Measurements from ENCODE around the gene RPL21.

Gene RPL21

DNA sequence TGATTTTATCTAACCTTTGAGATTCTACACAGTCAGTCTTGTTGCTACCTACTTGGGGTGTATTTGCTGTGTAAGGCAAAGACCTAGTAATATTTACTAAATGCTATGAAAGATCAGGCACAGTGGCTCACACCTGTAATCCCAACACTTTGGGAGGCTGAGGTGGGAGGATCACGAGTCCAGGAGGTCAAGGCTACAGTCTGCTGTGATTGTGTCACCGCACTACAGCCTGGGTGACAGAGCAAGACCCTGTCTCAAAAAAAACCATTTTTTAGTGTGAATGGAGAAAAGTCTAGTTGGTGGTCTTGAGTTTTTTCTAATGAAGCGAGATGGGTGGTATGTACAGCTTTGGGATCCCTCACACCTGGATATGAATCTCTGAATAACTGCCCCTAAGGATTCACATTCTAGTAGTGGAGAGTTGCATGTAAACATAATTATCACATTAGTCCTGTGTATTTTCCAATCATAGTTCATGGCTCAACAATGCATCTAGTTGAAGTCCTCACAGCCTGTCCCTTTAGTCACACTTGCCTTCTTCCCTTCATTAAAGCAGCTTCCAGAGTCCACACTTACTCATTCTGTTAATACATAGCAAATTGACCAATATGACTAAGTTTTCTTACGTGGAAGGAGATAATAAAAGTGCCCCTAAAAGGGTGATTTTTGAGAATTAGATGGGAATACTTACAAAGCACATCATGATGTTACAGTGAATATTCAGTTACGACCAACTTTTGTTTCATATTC, 7.5 kb downstream of the RPL21 start:
- DNase-seq (ENCODE audit: low spot score) = no peak

DNA sequence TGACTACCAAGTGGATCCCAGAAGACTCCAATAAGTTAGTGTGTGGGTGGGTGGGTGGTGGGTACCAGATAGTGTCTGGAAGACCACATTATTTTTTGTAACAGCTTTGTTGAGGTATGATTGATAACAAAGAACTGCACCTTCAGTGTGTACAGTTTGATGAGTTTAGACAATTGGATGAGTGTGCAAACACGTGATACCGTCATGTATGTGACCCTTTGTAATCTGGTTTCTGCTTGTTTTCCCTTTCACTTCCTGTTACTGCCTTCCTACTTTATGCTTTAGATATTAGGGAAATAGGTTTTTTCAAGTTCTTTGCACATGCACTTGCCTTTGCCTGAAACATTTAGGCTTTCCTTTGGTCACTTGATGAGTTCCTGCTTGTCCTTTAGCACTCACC, 8.5 kb downstream of the RPL21 start:
- DNase-seq (ENCODE audit: low spot score) = no peak

DNA sequence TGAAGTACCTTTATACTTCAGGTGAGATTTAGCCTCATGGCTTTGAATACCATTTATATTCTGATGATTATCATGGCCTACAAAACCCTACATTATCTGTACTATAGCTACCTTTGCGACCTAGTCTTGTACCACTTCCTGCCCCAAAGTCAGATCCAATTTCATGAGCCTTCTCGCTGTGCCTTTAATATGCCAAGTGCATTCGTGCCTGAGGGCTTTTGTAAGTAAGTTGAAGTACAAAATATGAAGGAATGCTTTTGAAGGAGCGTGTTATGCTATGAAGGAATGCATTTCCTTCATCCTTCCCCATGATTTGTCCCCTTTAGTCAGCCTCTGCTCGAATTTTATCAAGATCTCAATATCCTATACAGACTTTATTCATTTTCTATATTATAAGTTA, 10.0 kb downstream of the RPL21 start:
- no peak for DNase-seq (ENCODE audit: low spot score)

DNA sequence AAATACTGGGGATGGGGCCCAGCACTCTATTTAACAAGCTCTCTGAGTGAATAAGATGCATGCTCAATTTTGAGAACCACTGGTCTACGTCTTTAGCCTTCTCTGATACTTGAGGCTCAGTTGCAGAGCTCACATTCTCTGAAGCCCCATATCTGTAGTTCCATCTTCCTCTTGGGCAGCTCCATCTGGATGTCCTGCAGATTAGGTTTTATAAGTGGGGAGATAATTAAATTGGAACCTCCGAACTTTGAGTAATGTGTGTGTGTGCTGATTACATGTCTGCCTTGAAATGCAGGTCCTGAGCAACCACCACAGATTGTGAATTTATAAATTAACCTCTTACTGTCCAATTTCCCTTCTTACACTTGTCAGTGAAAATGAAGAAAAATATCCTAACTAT, 12.1 kb downstream of the RPL21 start:
- DNase-seq (ENCODE audit: low spot score) = no peak

DNA sequence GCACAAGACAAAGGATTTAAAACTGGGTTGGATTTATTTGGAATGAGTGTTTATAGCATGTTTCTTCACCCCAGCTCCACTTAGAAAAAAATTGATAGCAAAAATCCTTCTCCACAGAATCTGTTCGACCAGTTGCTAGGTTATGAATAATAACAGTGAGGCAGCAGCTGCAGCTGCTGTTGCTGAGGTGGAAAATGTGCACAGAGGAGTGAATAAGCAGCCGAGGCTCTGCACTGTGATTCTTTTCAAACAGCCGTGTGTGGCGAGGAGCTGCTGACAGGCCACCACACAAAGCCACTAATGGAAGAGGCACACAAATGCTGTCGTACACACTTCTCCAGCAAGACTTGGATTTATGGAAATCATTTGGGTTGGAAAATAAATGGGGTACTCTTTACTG, 12.8 kb downstream of the RPL21 start:
- DNase-seq (ENCODE audit: low spot score) = no peak

DNA sequence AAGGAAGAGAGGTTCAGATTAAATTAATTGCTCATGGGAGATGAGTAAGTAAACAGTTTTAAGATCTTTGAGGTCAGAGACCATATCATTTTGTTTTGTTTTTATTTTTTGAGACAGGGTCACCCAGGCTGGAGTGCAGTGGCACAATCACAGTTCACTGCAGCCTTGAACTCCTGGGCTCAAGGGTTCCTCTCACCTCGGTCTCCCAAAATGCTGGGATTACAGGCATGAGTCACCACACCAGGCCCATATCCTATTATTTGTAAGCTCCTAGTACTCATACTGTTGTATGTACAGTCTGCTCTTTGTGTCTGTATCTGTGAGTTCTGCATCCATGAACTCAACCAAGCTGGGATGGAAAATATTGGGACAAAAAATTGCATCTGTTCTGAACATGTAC, 13.3 kb downstream of the RPL21 start:
- no peak for DNase-seq (ENCODE audit: low spot score)

DNA sequence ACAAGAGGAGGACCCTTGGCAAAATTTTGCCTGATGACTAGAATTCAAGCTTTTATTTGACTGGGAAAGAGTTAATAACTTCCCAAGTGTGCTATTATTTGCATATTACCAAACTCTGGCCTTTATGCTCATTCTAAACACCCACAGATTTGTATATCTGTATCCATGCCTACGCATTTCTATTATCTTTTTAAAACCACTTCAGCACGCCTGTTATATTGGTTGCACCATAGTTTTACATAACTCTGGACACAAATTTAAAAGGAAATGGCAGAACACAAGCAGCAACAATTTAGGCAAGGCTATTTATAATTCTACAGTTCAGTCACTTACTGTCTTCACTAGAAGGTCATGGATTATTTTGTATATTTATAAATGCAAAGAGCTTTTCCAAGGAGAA, 15.6 kb downstream of the RPL21 start:
- DNase-seq (ENCODE audit: low spot score) = no peak

DNA sequence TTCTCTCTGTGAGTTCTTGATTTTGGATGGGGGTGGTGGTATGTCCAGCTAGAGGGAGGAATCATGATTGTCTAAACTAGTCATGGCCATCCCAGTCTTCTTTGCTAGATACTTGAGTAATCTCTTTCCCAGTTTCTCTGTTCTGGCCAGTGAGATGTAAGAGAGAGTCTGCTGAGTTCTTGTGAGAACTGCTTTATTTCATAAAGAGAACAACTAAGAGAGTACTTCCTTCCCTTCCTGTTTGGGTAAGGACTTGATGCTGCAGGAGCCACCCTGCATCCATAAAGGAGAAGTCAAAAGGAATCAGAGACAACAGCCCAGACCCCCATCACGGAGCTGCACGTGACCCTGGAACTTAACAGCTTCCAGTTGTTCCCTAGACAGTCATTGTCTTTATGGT, 16.2 kb downstream of the RPL21 start:
- no peak for DNase-seq (ENCODE audit: low spot score)

DNA sequence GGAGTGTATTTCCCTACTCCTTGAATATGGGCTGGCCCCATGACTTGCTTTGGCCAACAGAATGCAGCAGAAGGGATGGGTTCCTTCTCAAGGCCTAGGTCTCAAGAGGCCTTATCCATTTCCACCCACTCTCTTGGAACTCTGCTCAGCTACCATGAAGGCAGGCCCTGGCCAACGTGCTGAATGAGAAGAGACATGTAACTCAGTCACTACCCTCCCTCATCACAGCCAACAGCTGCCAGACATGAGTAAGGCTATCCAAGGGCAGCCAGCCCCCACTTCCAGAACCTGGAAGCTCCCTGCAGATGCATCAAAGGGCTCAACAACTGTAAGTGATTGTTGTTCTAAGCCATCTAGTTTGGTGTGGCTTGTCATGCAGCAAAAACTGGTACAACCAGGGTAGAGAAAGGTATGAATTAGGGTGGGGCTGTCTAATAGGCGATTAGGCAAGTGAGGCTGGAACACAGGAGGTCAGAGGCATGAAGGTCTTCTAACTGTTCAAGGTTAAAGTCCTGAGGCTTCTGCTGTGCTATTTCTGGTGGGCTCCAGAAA, 17.8 kb downstream of the RPL21 start:
- DNase-seq (ENCODE audit: low spot score) = no peak

DNA sequence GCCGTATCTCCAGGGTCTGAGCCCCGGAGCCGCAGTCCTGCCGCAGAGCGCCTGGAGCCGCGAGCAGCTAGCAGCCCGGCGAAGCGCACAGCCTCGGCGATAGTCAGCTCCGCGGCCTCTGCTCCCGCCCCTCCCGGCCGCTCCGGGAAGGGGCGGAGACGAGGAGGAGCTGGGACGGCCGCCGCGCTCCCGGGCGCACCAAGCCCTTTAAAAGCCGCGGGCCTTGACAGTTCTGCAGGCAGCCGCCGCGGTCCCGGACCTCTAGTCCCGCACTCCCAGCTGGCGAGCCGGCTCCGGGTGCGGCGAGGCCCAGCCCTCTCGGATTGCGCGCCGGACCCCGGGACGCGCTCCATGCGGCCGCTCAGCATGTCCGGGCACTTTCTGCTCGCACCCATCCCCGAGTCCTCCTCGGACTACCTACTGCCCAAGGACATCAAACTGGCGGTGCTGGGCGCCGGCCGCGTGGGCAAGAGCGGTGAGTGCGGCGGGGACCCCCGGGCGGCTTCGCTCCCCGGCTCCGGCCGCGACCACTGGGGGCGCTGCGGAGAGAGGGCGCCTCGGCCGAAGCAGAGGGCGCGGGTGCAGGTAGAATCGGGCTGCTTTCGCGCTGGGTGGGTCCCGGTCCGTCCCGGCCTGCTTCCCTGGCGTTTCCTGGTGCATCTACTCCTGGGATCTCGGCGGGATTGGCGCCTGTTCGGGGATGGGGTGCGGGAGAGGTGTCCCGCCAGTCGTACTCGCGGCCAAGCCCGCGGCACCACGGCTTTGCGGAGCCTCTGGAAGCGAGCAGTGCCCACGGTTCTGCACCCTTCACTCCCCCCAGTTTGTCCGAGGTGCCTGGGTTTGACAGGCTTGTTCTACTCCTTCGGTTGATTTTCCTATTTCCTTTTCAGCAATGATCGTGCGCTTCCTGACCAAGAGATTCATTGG, 19.5 kb downstream of the RPL21 start, which contains the start of gene RASL11A:
Gene RASL11A (plus strand): TSS at position 237 of the 927 bp plus-strand sequence. CDS start 115 bp downstream, at position 352.
- peak; percentile 86 for DNase-seq (ENCODE audit: low spot score)

DNA sequence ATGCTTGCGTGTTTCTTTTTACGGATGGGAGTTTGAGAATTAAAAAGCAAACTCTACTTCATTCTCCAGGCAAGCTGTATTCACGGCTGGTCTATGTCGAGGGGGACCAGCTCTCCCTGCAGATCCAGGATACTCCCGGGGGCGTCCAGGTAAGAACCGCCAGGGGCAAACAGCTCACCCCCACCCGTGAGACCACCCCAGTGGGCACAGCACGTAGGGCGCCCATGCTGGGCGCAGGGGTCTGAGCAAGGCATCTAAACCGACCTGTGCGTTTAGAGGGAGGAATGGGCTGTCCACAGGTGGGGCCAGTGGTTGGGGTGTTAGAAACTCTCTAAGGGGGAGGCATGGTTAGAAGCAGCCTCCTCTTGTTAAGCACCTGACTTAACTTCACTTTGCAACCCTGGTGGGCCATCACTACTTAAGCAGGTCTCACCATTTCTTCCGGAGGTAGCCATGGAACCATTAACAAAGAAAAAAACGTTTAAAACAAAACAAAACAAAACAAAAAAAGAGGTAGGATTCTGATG, 20.3 kb downstream of the RPL21 start:
- no peak for DNase-seq (ENCODE audit: low spot score)

DNA sequence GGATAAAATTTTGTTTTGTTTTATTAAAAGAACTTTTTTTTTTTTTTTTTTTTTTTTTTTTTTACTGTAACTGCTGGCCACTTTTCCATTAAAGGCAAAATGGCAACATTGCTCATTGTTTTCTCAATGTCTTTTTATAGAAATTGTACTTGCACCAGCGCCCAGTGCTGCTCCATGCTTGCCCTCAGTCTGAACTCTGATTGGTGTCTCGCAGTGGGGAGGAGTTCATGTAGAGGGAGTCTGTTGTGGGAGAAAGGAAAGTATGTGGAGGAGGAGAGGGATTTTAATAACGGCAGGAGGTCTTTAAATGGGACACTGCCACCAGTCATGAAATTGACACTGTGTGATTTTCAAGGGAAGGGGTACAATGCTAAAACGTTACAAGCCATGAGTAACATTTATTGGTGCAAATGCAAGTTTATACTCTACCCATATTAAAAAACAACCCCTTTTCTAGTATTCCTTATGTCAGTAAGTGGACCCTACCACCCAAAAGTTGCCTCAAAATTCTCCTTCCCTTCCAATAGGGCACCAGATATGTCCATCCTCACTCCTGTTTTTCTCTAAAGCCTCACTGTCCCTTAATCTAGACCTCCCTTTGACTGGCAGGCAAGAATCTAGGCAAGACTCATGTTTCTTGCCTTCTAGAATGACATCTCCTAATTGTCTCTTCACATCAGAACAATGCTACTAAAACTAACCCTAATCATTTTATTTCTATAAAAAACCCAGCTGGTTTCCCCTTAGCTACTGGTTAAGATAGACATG, 22.5 kb downstream of the RPL21 start:
- DNase-seq (ENCODE audit: low spot score) = no peak

DNA sequence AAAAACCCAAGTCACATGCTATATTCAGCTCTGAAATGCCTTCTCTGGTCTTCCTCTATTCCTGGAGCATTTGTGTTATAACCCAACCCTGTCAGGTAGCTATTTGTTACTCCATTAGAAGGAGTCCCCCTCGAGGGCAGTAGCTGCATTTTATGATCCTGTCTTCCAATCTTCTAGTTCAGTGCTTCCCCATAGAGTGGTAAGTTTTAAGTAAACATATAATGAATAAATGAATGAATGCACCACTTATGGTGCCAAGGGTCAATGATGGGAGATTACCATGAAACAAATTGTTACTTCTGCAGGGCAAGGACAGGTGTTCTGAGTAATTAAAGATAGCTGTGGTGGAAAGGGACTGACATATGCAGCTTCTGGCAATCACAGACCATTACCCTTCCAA, 23.3 kb downstream of the RPL21 start:
- DNase-seq (ENCODE audit: low spot score) = no peak

DNA sequence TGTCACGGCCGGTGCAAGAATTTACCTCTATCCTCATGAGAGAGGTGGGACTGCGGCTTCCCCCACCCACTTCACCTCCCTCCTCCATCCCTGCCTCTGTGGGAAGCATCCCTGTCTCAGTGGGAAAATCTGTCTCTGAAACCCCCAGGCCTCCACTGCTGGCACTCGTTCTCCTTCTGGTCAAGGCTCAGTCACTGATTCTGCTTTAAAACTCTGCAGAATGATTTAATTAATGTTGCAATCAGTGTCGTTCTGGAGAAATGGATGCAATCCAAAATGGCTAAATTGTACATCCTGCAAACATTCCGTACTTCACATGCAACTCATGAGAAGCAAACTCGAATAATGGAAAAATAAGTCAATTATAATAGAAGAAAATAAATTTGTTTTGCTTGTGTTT, 24.8 kb downstream of the RPL21 start:
- no peak for DNase-seq (ENCODE audit: low spot score)

DNA sequence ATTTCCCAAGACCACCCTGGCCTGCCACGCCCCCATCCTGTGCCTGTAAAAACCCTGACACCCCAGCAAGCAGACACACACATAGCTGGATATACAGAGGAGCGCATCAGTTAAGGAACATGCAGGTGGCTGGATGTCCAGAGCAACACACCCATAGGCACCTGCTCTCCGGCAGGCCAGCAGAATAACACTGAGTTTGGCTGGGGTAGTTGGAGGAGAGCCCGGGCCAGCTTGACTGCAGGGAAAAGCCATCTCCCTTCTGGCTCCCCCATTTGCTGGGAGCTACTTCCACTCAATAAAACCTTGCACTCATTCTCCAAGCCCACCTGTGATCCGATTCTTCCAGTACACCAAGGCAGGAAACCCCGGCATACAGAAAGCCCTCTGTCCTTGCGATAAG, 28.1 kb downstream of the RPL21 start:
- DNase-seq (ENCODE audit: low spot score) = no peak

DNA sequence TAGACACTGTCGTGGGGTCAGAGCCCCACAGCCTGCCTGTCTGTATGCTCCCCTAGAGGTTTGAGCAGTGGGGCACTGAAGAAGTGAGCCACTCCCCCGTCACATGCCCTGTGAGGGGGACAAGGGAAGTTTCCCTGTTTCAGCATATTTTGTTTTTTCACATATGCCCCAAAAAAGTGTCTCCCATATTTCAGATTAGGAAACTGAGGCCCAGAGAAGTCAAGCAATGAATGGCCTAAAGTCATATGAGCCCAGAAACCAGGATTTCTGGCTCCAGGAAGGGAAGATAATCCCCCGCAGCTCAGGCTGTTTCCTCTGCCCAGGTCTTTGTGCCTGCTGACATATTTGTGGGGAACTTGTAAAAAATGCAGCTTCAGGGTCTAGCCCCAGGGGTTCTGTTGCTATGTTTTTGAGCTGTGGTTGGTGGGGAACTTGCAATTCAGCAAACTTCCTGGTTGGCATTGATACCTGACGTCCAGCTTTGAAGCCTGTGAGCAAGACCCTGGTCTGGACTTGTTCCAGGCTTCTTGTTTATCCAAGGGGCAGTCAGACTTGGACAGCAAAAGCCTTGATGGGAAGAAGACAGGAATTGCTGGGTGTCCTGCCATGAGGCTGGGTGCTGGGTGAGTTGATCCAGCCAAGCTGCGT, 28.8 kb downstream of the RPL21 start:
- no peak for DNase-seq (ENCODE audit: low spot score)

DNA sequence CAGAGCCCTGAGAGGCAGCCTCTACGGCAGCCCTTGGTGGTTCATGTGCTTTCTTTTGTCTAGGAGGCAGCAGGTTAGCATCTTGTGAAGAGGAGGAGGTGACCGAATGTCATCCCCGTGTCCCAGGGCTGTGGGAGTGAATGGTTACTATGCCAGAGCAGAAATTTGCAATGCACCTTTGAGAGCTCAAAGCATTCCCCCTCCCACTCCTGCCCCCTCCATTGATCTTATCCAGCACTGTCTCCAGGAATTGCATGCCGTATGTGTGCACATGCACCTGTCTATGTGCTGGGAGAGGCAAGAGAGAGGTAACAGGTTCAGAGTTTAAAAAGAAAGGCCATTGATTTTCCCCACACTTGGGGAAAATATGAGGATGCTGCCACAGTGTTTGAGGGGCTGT, 29.5 kb downstream of the RPL21 start:
- DNase-seq (ENCODE audit: low spot score) = no peak

DNA sequence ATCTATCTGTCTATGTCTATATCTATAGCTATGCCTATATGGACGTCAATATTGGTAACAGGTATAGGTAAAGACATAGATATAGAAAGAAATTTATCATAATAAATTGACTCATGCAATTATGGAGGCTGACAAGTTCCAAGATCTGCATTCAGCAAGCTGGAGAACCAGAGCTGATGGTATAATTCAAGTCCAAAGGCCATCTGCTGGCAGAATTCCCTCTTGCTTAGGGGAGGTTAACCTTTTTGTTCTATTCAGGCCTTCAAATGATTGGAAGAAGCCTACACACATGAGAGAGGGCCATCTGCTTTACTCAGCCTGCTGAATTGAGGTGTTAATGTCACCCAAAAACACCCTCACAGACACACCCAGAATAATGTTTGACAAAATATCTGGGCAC, 30.1 kb downstream of the RPL21 start:
- DNase-seq (ENCODE audit: low spot score) = no peak

DNA sequence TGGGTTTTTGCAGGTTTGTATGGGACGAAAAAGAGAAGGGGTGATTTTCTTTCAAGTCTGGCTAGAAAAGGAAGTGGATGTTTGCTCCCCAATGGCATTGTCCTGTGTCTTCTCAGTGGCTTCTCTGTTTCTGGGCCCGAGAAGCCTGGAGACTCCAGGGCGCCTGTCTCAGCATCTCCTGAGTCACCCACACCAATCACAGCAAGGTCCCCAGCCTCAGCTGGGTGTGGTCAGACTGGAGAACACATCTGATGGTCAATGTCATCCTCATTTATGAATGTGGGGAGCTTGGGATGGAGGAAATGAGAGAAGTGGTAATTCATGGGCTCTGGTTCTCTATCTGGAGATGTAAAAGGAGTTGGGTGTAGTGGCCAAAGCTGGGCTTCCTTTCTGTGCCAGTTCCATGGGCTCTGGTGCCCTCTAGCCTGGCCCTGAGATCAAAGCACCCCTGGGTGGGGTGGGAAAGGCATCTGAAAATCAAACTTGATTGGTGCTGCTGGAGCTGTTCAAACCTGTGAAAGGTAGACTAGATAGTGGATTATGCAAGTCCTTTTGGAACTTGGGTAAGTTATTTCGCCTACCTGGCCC, 32.6 kb downstream of the RPL21 start:
- peak; percentile 72 for DNase-seq (ENCODE audit: low spot score)

DNA sequence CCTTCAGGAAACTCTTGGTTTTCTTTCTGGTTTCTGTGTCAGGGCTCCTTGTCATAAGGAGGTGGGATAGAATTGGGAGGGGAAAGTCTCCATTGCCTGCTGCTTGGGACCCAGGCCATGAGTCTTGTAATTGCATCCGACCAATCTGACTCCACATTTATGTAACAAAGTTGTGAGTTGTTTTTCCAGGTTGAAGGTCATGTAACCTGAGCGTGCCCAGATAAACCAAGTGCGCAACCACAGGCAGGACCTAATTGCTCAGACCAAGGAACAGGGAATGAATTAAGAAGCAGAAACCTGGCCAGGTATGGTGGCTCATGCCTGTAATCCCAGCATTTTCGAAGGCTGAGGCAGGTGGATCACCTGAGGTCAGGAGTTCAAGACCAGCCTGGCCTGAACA, 37.0 kb downstream of the RPL21 start:
- DNase-seq (ENCODE audit: low spot score) = no peak
